GM19025 (cell line): ENCODE results near the gene FTCDNL1.

Experiments used
- ATAC-seq: cut with Tn5 transposase; IDR thresholded peaks from one replicate; pipeline ENCODE4 v1.9.1; 2021; ENCODE audit warnings: mild to moderate bottlenecking, low read depth, moderate library complexity; ENCODE audit not compliant: unreplicated experiment

FTCDNL1 gene

GRCh38 chr2:199850718-199851500 lies at the start of gene FTCDNL1:
TSS of gene FTCDNL1 (minus strand) at chr2:199851192. CDS start at chr2:199848962, 2,230 bp downstream.
- peak; percentile 98 for ATAC-seq

GRCh38 chr2:199896617-199897016 lies 45.6 kb upstream of the FTCDNL1 start:
- no peak for ATAC-seq

GRCh38 chr2:199895406-199895805 lies 44.4 kb upstream of the FTCDNL1 start:
- no peak for ATAC-seq

GRCh38 chr2:199883474-199884212 lies 32.7 kb upstream of the FTCDNL1 start:
- ATAC-seq: no peak

- no peak for ATAC-seq
Measured at GRCh38 chr2:199882667-199883066, 31.7 kb upstream of the FTCDNL1 start.

GRCh38 chr2:199875400-199875799 lies 24.4 kb upstream of the FTCDNL1 start:
- no peak for ATAC-seq

- no peak for ATAC-seq
Measured at GRCh38 chr2:199874209-199874608, 23.2 kb upstream of the FTCDNL1 start.

- ATAC-seq: no peak
Measured at GRCh38 chr2:199870581-199870980, 19.6 kb upstream of the FTCDNL1 start.

GRCh38 chr2:199869653-199870052 lies 18.7 kb upstream of the FTCDNL1 start:
- no peak for ATAC-seq

GRCh38 chr2:199869227-199869541 lies 18.2 kb upstream of the FTCDNL1 start:
- ATAC-seq: no peak

- no peak for ATAC-seq
Measured at GRCh38 chr2:199868431-199869226, 17.6 kb upstream of the FTCDNL1 start.

GRCh38 chr2:199865905-199866304 lies 14.9 kb upstream of the FTCDNL1 start:
- ATAC-seq: no peak

- no peak for ATAC-seq
Measured at GRCh38 chr2:199862788-199863187, 11.8 kb upstream of the FTCDNL1 start.

- ATAC-seq: no peak
Measured at GRCh38 chr2:199861132-199861774, 10.3 kb upstream of the FTCDNL1 start.

GRCh38 chr2:199855812-199856211 lies 4.8 kb upstream of the FTCDNL1 start:
- ATAC-seq: no peak

GRCh38 chr2:199851883-199852282 lies 891 bp upstream of the FTCDNL1 start:
- ATAC-seq: no peak

GRCh38 chr2:199851501-199851810 lies 464 bp upstream of the FTCDNL1 start:
- no peak for ATAC-seq

- ATAC-seq: no peak
Measured at GRCh38 chr2:199850218-199850717, 724 bp downstream of the FTCDNL1 start.

- ATAC-seq: no peak
Measured at GRCh38 chr2:199848389-199849130, 2.4 kb downstream of the FTCDNL1 start.
